HPDE6-E6E7 (cell line): ENCODE measurements around the gene ZNF827.
A peak's percentile ranks its signal among the peaks of the same experiment; 100 is the strongest.
"Not testable (repeated sequence)": the region's sequence is repeated elsewhere in the genome, so short reads cannot be mapped to it uniquely, and the experiment has no call there.

Source experiments
- DNase-seq: peaks from one replicate; pipeline ENCODE4 v3.0.0; 2011; ENCODE audit warnings: missing footprints; ENCODE audit errors: extremely low spot score

Gene ZNF827

GRCh38 chr4:145866991-145867390, 71.6 kb downstream of the ZNF827 start:
- DNase-seq: no peak

DNA sequence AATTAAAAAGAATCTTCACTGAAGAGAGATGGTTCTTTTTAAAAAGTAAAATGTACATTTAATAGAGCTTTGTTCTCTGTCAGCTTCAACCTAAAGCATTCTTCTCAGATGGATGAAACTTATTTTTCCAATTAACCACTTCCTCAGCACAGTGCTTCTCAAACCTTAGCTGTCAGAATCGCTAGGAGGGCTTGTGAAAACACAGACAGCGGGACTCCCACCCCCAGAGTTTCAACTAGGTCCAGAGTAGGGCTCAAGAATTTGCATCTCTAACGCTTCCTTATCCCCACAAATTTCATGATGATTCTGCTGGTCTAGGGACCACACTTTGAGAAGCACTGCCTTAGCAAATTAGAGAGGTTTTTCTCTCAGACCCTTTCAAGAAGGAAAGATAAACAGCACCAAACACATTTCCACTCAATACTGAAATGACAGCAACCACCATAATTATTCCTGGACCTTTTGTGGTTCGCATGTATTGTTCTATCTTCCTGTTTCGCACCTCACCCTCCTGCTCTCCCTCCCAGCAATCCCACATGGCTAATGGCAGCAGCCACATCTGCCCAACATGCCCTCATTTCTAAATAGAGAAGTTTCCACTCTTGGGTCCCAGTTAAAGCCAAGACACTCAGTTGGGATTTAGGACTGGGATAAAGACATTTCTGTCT, 73.2 kb downstream of the ZNF827 start:
- DNase-seq: no peak

DNA sequence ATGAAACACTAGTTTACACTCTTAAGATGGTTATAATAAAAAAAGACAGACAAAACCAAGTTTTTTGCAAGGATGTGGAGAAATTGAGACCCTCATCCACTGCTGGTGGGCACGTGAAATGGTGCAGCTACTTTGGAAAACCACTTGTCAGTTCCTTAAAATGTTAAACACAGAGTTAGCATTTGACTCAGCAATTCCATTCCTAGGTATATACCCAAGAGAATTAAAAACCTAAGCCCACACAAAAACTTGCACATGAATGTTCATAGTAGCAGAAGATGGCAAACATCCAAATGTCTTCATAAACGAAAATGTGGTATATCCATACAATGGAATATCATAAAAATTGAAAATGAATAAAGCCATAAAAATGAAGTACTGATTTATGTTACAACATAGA, 75.4 kb downstream of the ZNF827 start:
- no peak for DNase-seq

DNA sequence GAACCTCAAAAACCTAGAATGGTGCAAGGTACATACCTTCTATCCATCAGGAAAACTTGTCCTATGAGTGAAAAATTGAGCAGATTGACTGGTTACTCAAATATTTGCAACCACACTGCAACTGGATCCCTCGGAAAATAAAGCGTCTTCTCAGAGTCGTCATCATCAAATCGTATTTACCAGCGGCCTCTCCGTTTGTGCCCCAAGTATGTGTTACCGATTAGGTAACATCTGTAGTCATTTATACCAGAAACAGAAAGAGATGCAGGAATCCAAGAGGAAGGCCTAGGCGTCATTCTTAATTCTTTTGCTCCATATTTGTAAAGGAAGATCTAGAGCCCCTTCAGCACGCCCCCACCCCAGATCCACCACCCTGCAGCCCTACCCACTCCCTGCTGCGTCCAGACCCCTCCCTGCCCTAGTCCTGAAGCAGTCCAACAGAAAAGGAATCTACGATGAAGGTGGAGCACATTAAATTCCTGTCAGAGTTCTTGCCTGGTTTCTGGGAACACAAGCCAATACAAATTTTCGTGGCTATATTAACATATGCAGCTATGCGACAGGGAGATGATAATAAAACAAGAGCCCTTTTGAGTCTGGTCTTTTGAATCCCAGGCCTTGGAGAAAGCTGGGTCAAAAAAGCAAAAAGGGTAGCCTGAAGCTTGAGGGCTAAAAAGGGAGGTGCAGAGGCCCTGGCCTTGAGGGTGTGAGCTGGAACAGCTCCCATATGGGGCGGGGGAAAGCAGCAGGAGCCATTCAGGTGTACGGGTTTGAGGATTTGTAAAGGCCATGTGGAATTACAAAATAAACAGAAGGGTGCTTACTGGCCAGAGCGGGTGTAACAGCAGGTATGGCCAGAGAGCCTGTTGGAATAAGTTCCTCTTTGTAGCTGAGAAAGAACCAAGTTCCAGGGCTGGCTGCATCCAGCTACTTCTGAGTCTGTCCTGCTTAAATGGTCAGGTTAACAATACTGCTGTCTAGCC, 77.0 kb downstream of the ZNF827 start:
- DNase-seq: no peak

- no peak for DNase-seq
Measured at GRCh38 chr4:145860897-145861296, 77.7 kb downstream of the ZNF827 start.

GRCh38 chr4:145860446-145860845, 78.2 kb downstream of the ZNF827 start:
- DNase-seq: no peak

DNA sequence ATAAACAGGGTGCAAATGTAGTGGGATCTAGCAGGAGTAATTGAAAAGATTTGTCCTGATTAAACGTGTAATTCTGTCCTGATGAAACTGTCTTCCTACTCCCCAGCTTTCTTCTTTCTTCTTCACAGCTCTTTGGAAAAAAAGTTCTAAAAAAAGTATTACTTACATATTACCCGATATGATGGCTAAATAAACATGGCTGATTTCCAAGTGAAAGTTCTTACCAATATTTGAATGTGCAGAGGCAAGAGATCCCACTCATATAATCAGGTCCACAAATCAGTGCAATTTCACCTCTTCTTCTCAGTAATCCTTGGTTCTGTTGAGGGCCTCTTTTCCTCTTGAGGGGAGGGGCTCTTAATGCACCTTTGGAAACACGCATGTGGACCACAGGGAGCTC, 78.7 kb downstream of the ZNF827 start:
- DNase-seq: no peak

GRCh38 chr4:145859426-145859825, 79.2 kb downstream of the ZNF827 start:
- DNase-seq: no peak

DNA sequence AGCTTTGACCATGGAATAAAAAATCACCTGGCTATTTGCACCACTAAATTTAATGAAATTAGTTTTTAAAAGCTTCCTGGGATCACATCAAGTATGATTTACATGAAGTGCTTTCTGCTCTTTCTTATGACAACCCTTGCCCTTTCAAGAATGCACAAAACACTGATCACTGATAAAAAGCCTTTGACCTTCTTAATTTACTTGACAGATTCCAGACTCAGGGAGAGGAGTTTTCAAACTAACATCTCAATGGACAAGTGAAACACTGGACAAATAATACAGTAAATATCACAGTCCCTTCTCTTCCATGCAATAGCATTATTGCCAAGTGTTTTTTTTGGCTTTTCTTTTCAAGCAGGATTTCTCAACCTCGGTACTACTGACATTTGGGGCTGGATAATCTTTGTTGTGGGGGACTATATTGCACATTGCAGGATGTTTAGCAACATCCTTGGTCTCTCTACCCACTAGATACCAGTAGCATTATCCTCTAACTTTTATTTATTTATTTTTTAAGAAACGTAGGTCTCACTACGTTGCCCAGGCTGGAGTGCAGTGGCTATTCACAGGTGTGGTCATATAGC, 86.3 kb downstream of the ZNF827 start:
- DNase-seq: no peak

- no peak for DNase-seq
Measured at GRCh38 chr4:145851511-145852201, 87.0 kb downstream of the ZNF827 start.

DNA sequence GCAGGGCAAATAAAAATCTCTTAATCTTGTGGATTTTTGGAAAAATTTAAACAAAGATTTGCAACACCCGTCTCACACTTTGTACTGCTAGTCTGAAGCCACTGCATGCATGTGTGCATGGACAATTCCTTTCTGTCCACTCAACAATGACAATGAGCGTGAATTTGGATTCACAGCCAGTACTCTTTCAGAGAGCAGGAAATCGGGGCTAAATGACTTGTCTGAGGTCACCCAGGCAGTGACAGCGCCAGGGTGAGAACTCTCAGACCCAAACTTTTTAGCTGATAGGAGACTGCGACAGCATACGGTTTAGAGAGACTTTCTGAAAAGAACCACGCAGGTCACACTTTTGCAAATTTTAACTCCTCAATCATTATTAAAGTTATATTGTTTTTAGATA, 90.9 kb downstream of the ZNF827 start:
- DNase-seq: no peak

GRCh38 chr4:145845118-145845517, 93.5 kb downstream of the ZNF827 start:
- no peak for DNase-seq

- DNase-seq: no peak
Measured at GRCh38 chr4:145843639-145844038, 95.0 kb downstream of the ZNF827 start.

GRCh38 chr4:145843148-145843547, 95.5 kb downstream of the ZNF827 start:
- DNase-seq: no peak

DNA sequence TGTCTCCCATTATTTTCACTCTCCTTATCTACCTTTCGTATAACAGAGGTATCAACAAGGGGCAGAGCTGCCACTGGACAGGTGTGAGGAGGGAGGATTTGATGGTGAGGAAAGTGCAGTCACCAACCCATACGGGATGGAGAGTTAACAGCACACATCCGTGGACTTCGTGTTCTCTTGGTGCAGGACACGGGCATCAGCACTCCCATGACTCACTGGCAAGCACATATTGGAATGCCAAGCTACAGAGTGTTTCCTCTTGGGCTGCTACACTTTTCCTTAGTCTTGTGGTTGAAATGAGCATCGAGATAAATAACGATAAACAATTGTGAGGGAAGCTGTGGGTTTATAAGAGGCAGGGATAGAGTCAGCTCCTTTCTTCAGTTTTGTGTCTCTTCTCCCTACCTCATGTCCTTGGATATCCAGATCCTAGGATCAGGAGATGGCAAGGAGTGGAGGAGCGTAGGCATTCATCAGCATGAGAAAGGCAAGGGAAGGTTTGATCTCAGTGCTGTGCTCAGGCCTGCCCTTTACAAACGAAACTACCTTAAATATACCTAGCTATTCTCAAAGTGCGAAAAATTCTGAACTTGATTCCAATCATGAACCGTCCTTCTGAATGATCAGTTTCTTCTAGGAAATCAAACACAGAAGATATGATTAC, 96.3 kb downstream of the ZNF827 start:
- no peak for DNase-seq

GRCh38 chr4:145840801-145841200, 97.8 kb downstream of the ZNF827 start:
- DNase-seq: no peak

GRCh38 chr4:145840162-145840768, 98.4 kb downstream of the ZNF827 start:
- peak; percentile 20 for DNase-seq

- DNase-seq: no peak
Measured at GRCh38 chr4:145839151-145839550, 99.5 kb downstream of the ZNF827 start.

DNA sequence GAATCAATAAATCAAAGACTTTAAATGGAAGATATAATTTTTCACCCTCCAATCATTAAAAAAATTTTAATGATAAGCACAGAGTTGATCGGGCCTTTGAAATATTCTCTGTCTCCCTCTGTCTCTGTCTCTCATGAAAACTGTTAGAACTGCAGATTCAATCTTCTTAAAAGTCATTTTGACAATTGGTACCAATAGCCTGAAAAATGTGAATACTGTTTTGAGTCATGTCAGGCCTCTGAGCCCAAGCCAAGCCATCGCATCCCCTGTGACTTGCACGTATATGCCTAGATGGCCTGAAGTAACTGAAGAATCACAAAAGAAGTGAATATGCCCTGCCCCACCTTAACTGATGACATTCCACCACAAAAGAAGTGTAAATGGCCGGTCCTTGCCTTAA, 106.2 kb downstream of the ZNF827 start:
- DNase-seq: not testable (repeated sequence)

DNA sequence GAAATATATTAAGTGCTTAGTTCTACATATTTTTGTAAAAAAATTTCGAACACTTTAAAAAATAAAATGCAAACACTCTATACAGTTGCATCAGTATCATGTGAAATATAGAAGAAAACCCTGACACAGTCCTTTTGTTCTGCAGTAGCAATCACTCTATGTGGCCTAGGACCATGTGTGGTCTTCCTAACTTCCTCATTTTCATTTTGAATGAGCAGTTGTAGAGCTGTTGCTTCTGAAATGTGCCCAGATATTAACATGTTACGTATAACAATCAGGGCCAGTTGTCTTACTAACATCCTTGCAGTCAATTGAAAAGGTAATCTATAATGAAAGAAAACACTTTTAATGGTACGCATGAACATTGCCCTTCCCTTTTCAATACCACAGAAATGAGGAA, 107.9 kb downstream of the ZNF827 start:
- DNase-seq: no peak
